ENCODE data around the gene ZNF740. TPM values are rescaled to one million over a fixed set of nuclear protein-coding genes. Genes with fewer than 3 reads are reported as not detected.

The ZNF740 gene
- total and polyA plus RNA-seq, 2 of the 4 experiments (the other 2 are of a cell fraction) = 13.1 to 14.0 TPM

DNA sequence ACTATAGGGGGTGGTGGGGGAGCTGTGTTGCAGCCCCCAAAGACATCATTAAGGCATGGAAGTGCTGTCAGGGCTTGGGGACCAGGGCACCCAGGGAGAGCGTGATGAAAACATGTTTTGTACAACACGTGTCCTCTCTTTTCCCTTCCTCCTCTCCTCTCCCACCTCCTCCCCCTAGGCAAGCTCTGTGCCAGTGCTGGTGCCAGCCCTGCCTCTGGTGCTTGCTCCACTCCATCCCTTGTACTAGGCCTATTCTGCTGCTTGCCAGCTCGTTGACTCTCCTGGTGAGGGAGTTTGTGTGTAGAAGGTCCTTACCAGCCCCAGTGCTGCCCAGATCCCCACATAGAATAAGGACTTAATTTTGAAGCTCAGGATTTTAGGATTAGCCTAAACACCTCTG, 54.6 kb downstream of the ZNF740 start:
- Histone ChIP-seq H3K36me3 (ENCODE audit: control insufficient read depth, insufficient read depth, low read length) (no peaks in the 10 kb centered on the region), H3K4me3 (ENCODE audit: insufficient read depth, low read depth, low read length) (no peak overlapping the region), H2AFZ (replicated peaks; ENCODE audit: low read length, poor library complexity) (no peak overlapping the region), H3K4me2 (ENCODE audit: low read depth, low read length) (no peak overlapping the region), H2BK15ac (ENCODE audit: low read depth, low read length) (no peak overlapping the region), H2BK120ac (ENCODE audit: low read depth, low read length) (no peak overlapping the region), H3K4me1 (ENCODE audit: control insufficient read depth, insufficient read depth, low read length) (peaks cover 24% of the 10 kb centered on the region), H2AK5ac (ENCODE audit: low read depth, low read length) (no peak overlapping the region), H3K56ac (ENCODE audit: extremely low read depth, insufficient read depth, low read length) (no peak overlapping the region), H4K20me1 (ENCODE audit: insufficient read depth, low read length) (no peaks in the 10 kb centered on the region), H3K4ac (ENCODE audit: low read depth, low read length) (no peak overlapping the region), H3K14ac (replicated peaks; ENCODE audit: low read depth, low read length) (no peak overlapping the region), H2BK5ac (ENCODE audit: low read depth, low read length, poor library complexity, severe bottlenecking) (no peak overlapping the region), H2BK20ac (ENCODE audit: low read depth, low read length) (no peak overlapping the region), H4K8ac (ENCODE audit: low read depth in 2 of 2, low read length in 2 of 2) (no peak overlapping the region), H3K79me1 (ENCODE audit: low read depth in 1 of 2, low read length in 2 of 2) (peaks cover 5 to 18% of the 10 kb centered on the region in 2 experiments; a peak in 2 of 4 replicates), H3K18ac (ENCODE audit: low read depth, low read length) (no peak overlapping the region), H3K27me3 (ENCODE audit: control insufficient read depth, insufficient read depth, low read length) (peaks cover 31% of the 10 kb centered on the region), H3K23ac (ENCODE audit: low read depth, low read length) (no peak overlapping the region), H2AK9ac (replicated peaks; ENCODE audit: low read depth, low read length, poor library complexity) (no peak overlapping the region), H3K9me3 (ENCODE audit: control insufficient read depth, insufficient read depth, low read length) (no peaks in the 10 kb centered on the region), H3K9me1 (ENCODE audit: insufficient read depth, low read length) (peaks cover 17% of the 10 kb centered on the region), H3K27ac (ENCODE audit: insufficient read depth, low read length) (no peak overlapping the region), H4K5ac (ENCODE audit: low read depth, low read length) (no peak overlapping the region), H4K91ac (ENCODE audit: insufficient read depth, low read depth, low read length) (no peak overlapping the region), H3K9ac (ENCODE audit: low read depth, low read length) (no peak overlapping the region)
- CTCF ChIA-PET = no interaction called here
- 80% methylated on average over 1 of the region's 3 CpGs; no CpG with 5 or more reads in 1 of the 2 experiments for WGBS, 2 experiments (ENCODE audit: extremely low coverage in 2 of 2, insufficient read length in 1 of 2)
- intact Hi-C loops (cut with micrococcal nuclease) (no loop called here), dilution Hi-C loops (cut with HindIII; ENCODE audit: low sequenced_read_pairs, unreplicated experiment) (no loop called here), in situ Hi-C loops (cut with MboI; ENCODE audit: low sequenced_read_pairs) (no loop called here)
- POLR2A ChIA-PET (ENCODE audit: unreplicated experiment) = no interaction called here
- no peak for TF ChIP-seq MAFK (IDR thresholded peaks at IDR 0.05; ENCODE audit: low read depth, low read length)
- TF ChIP-seq, protein P1, sequence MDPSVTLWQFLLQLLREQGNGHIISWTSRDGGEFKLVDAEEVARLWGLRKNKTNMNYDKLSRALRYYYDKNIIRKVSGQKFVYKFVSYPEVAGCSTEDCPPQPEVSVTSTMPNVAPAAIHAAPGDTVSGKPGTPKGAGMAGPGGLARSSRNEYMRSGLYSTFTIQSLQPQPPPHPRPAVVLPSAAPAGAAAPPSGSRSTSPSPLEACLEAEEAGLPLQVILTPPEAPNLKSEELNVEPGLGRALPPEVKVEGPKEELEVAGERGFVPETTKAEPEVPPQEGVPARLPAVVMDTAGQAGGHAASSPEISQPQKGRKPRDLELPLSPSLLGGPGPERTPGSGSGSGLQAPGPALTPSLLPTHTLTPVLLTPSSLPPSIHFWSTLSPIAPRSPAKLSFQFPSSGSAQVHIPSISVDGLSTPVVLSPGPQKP (IDR thresholded peaks at IDR 0.05; ENCODE audit: borderline replicate concordance, low read depth, low read length) = no peak
- TF ChIP-seq POLR2A (IDR thresholded peaks at IDR 0.05; ENCODE audit: low read depth, low read length) = no peak
- TF ChIP-seq BHLHE40 (IDR thresholded peaks at IDR 0.05; ENCODE audit: low read depth, low read length) = no peak
- no peak for TF ChIP-seq NFE2L2 (IDR thresholded peaks at IDR 0.05; ENCODE audit: low read depth, low read length)
- TF ChIP-seq, protein P2, sequence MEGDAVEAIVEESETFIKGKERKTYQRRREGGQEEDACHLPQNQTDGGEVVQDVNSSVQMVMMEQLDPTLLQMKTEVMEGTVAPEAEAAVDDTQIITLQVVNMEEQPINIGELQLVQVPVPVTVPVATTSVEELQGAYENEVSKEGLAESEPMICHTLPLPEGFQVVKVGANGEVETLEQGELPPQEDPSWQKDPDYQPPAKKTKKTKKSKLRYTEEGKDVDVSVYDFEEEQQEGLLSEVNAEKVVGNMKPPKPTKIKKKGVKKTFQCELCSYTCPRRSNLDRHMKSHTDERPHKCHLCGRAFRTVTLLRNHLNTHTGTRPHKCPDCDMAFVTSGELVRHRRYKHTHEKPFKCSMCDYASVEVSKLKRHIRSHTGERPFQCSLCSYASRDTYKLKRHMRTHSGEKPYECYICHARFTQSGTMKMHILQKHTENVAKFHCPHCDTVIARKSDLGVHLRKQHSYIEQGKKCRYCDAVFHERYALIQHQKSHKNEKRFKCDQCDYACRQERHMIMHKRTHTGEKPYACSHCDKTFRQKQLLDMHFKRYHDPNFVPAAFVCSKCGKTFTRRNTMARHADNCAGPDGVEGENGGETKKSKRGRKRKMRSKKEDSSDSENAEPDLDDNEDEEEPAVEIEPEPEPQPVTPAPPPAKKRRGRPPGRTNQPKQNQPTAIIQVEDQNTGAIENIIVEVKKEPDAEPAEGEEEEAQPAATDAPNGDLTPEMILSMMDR (conservative IDR thresholded peaks at IDR 0.05; ENCODE audit: low read depth, low read length) = no peak
- TF ChIP-seq, protein P3, sequence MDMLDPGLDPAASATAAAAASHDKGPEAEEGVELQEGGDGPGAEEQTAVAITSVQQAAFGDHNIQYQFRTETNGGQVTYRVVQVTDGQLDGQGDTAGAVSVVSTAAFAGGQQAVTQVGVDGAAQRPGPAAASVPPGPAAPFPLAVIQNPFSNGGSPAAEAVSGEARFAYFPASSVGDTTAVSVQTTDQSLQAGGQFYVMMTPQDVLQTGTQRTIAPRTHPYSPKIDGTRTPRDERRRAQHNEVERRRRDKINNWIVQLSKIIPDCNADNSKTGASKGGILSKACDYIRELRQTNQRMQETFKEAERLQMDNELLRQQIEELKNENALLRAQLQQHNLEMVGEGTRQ (IDR thresholded peaks at IDR 0.05; ENCODE audit: low read depth, low read length) = no peak
- no peak for TF ChIP-seq RAD21 (IDR thresholded peaks at IDR 0.05; ENCODE audit: low read length)
- TF ChIP-seq SMC3 (IDR thresholded peaks at IDR 0.05; ENCODE audit: low read depth, low read length) = no peak
- TF ChIP-seq CEBPB (IDR thresholded peaks at IDR 0.05; ENCODE audit: low read depth, low read length) = no peak
- no peak for TF ChIP-seq RFX5 (IDR thresholded peaks at IDR 0.05; ENCODE audit: low read depth, low read length)
- DNase-seq (no peak), ATAC-seq (ENCODE audit: low read depth) (no peak)
- BruUV-seq (replicated peaks) = no TSS peak
